ENCODE measurements around the gene ABHD11. TPM values are rescaled to one million over a fixed set of nuclear protein-coding genes. Genes with fewer than 3 reads are reported as not detected.

The ABHD11 gene
- total and polyA plus RNA-seq, 2 of the 4 experiments (the other 2 are of a cell fraction) = 13.4 to 19.9 TPM

DNA sequence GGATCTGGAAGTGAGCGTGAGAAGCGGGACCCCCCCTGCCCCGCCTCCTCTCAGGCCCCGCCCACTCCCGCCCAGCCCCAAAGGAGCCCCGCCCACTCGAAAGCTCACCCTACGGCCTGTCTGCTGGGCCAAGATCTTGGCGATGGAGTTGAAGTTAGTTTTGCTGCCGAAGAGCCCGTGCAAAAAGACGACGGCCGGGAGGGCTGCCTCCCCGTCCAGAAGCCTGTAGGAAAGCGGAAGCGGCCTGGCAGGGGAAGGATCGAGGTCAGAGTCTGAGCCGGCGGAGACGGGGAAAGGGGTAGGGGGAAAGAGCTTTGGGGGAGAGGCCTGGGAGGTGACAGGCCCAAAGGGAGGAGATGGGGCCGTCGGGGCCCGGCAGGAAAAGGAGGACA is 386 bp downstream of the ABHD11 start:
- Histone ChIP-seq H3K18ac (ENCODE audit: low read depth, low read length) (no peak overlapping the region), H2BK120ac (ENCODE audit: low read depth, low read length) (no peak overlapping the region), H3K23ac (ENCODE audit: low read depth, low read length) (no peak overlapping the region), H2AFZ (replicated peaks; ENCODE audit: low read length, poor library complexity) (peak overlapping the region; percentile 92), H3K4me3 (ENCODE audit: insufficient read depth, low read depth, low read length) (peak overlapping the region; percentile 99), H2AK9ac (replicated peaks; ENCODE audit: low read depth, low read length, poor library complexity) (peak overlapping the region; percentile 75), H3K56ac (ENCODE audit: extremely low read depth, insufficient read depth, low read length) (0 out of 2 replicates have a peak overlapping the region, but pooled peaks have one; percentile 26), H3K14ac (replicated peaks; ENCODE audit: low read depth, low read length) (peak overlapping the region; percentile 25; the same call in 1 of the 2 replicates), H2BK15ac (ENCODE audit: low read depth, low read length) (no peak overlapping the region), H2AK5ac (ENCODE audit: low read depth, low read length) (peak overlapping the region; percentile 11; the same call in 1 of the 2 replicates), H3K27ac (ENCODE audit: insufficient read depth, low read length) (peak overlapping the region; percentile 69), H3K9ac (ENCODE audit: low read depth, low read length) (peak overlapping the region; percentile 65), H3K9me1 (ENCODE audit: insufficient read depth, low read length) (peaks cover 8% of the 10 kb centered on the region), H3K4me2 (ENCODE audit: low read depth, low read length) (peak overlapping the region; percentile 95), H3K4ac (ENCODE audit: low read depth, low read length) (peak overlapping the region; percentile 52; the same call in 1 of the 2 replicates), H3K27me3 (ENCODE audit: control insufficient read depth, insufficient read depth, low read length) (no peaks in the 10 kb centered on the region), H3K36me3 (ENCODE audit: control insufficient read depth, insufficient read depth, low read length) (0 out of 2 replicates have a peak, but pooled peaks cover 6% of the 10 kb centered on the region), H4K5ac (ENCODE audit: low read depth, low read length) (no peak overlapping the region), H2BK5ac (ENCODE audit: low read depth, low read length, poor library complexity, severe bottlenecking) (peak overlapping the region; percentile 1), H3K9me3 (ENCODE audit: control insufficient read depth, insufficient read depth, low read length) (no peaks in the 10 kb centered on the region), H4K8ac (ENCODE audit: low read depth in 2 of 2, low read length in 2 of 2) (peak overlapping the region in 1 of 2 experiments; percentile 39; a peak in 1 of 4 replicates), H4K20me1 (ENCODE audit: insufficient read depth, low read length) (peaks cover 3% of the 10 kb centered on the region; the same call in 1 of the 2 replicates), H4K91ac (ENCODE audit: insufficient read depth, low read depth, low read length) (no peak overlapping the region), H3K4me1 (ENCODE audit: control insufficient read depth, insufficient read depth, low read length) (peaks cover 7% of the 10 kb centered on the region), H2BK20ac (ENCODE audit: low read depth, low read length) (no peak overlapping the region), H3K79me1 (ENCODE audit: low read depth in 1 of 2, low read length in 2 of 2) (peaks cover 5 to 27% of the 10 kb centered on the region in 2 experiments; a peak in 3 of 4 replicates)
- peak; percentile 25 for DNase-seq
- CTCF ChIA-PET = interaction anchor here (1.6 kb wide), 1 partner anchor 13 kb away, joined by 6 read pairs; no protein-coding TSS in a partner anchor
- no TSS peak for BruUV-seq (replicated peaks)
- 10% methylated on average over 2 of the region's 24 CpGs; no CpG with 5 or more reads in 1 of the 2 experiments for WGBS, 2 experiments (ENCODE audit: extremely low coverage in 2 of 2, insufficient read length in 1 of 2)
- TF ChIP-seq, protein P1, sequence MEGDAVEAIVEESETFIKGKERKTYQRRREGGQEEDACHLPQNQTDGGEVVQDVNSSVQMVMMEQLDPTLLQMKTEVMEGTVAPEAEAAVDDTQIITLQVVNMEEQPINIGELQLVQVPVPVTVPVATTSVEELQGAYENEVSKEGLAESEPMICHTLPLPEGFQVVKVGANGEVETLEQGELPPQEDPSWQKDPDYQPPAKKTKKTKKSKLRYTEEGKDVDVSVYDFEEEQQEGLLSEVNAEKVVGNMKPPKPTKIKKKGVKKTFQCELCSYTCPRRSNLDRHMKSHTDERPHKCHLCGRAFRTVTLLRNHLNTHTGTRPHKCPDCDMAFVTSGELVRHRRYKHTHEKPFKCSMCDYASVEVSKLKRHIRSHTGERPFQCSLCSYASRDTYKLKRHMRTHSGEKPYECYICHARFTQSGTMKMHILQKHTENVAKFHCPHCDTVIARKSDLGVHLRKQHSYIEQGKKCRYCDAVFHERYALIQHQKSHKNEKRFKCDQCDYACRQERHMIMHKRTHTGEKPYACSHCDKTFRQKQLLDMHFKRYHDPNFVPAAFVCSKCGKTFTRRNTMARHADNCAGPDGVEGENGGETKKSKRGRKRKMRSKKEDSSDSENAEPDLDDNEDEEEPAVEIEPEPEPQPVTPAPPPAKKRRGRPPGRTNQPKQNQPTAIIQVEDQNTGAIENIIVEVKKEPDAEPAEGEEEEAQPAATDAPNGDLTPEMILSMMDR (conservative IDR thresholded peaks at IDR 0.05; ENCODE audit: low read depth, low read length) = no peak
- no peak for TF ChIP-seq MAFK (IDR thresholded peaks at IDR 0.05; ENCODE audit: low read depth, low read length)
- no peak for TF ChIP-seq CHD1 (IDR thresholded peaks at IDR 0.05; ENCODE audit: low read depth, low read length)
- TF ChIP-seq NFE2L2 (IDR thresholded peaks at IDR 0.05; ENCODE audit: low read depth, low read length) = no peak
- TF ChIP-seq FOS (IDR thresholded peaks at IDR 0.05; ENCODE audit: low read depth, low read length) = no peak
- no peak for TF ChIP-seq CEBPB (IDR thresholded peaks at IDR 0.05; ENCODE audit: low read depth, low read length)
- TF ChIP-seq, protein P2, sequence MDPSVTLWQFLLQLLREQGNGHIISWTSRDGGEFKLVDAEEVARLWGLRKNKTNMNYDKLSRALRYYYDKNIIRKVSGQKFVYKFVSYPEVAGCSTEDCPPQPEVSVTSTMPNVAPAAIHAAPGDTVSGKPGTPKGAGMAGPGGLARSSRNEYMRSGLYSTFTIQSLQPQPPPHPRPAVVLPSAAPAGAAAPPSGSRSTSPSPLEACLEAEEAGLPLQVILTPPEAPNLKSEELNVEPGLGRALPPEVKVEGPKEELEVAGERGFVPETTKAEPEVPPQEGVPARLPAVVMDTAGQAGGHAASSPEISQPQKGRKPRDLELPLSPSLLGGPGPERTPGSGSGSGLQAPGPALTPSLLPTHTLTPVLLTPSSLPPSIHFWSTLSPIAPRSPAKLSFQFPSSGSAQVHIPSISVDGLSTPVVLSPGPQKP (IDR thresholded peaks at IDR 0.05; ENCODE audit: borderline replicate concordance, low read depth, low read length) = no peak
- TF ChIP-seq POLR2A (IDR thresholded peaks at IDR 0.05; ENCODE audit: low read depth, low read length) = no peak
- no peak for TF ChIP-seq RAD21 (IDR thresholded peaks at IDR 0.05; ENCODE audit: low read length)
- TF ChIP-seq RCOR1 (IDR thresholded peaks at IDR 0.05; ENCODE audit: insufficient replicate concordance, low read length) = no peak
- no peak for TF ChIP-seq BHLHE40 (IDR thresholded peaks at IDR 0.05; ENCODE audit: low read depth, low read length)
- TF ChIP-seq MAZ (IDR thresholded peaks at IDR 0.05; ENCODE audit: borderline replicate concordance, low read depth, low read length) = no peak
- no peak for TF ChIP-seq SMC3 (IDR thresholded peaks at IDR 0.05; ENCODE audit: low read depth, low read length)
- no peak for TF ChIP-seq RFX5 (IDR thresholded peaks at IDR 0.05; ENCODE audit: low read depth, low read length)
- TF ChIP-seq MXI1 (IDR thresholded peaks at IDR 0.05; ENCODE audit: borderline replicate concordance, low read depth, low read length) = no peak
- TF ChIP-seq, protein P3, sequence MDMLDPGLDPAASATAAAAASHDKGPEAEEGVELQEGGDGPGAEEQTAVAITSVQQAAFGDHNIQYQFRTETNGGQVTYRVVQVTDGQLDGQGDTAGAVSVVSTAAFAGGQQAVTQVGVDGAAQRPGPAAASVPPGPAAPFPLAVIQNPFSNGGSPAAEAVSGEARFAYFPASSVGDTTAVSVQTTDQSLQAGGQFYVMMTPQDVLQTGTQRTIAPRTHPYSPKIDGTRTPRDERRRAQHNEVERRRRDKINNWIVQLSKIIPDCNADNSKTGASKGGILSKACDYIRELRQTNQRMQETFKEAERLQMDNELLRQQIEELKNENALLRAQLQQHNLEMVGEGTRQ (IDR thresholded peaks at IDR 0.05; ENCODE audit: low read depth, low read length) = no peak
- intact Hi-C loops (cut with micrococcal nuclease) = loop anchor here (5.0 kb wide), 1 partner anchor 114 kb away; no protein-coding TSS in a partner anchor
- ATAC-seq (ENCODE audit: low read depth) = peak; percentile 62
- in situ Hi-C loops (cut with MboI; ENCODE audit: low sequenced_read_pairs) = no loop called here
- dilution Hi-C loops (cut with HindIII; ENCODE audit: low sequenced_read_pairs, unreplicated experiment) = no loop called here
- POLR2A ChIA-PET (ENCODE audit: unreplicated experiment) = interaction anchor here (0.5 kb wide), 1 partner anchor 62 kb away, joined by 4 read pairs; no protein-coding TSS in a partner anchor

All from IMR-90 (cell line).